RWPE2 (cell line): Measurements from ENCODE around the gene TTLL9.

ENCODE experiments used
- ATAC-seq: fragments of 200-7000 bp; cut with Tn5 transposase; 3 replicates; pipeline ENCODE4 v1.9.1; 2021; ENCODE audit warnings: low read depth
- DNase-seq: peaks from one replicate; pipeline ENCODE4 v3.0.0-alpha.2; 2020; ENCODE audit warnings: low spot score
- H3K27ac ChIP-seq: fragments of 450-650 bp; 2 replicates; pipeline ENCODE4 v1.5.1; 2017; ENCODE audit warnings: mild to moderate bottlenecking; ENCODE audit not compliant: poor library complexity, severe bottlenecking
- H3K27me3 ChIP-seq: fragments of 250-450 bp; sonication (Bioruptor Pico); 2 replicates; pipeline ENCODE4 v1.5.1; 2021; ENCODE audit warnings: mild to moderate bottlenecking, moderate library complexity; ENCODE audit not compliant: insufficient read depth, poor library complexity, severe bottlenecking
- H3K36me3 ChIP-seq: fragments of 250-450 bp; sonication (Bioruptor Pico); 2 replicates; pipeline ENCODE4 v1.5.1; 2020; ENCODE audit warnings: low read depth, mild to moderate bottlenecking, moderate library complexity
- H3K4me1 ChIP-seq: fragments of 250-450 bp; sonication (Bioruptor Pico); 2 replicates; pipeline ENCODE4 v1.5.1; 2021; ENCODE audit warnings: mild to moderate bottlenecking, moderate library complexity; ENCODE audit not compliant: insufficient read depth, poor library complexity, severe bottlenecking
- H3K4me3 ChIP-seq: fragments of 250-450 bp; sonication (Bioruptor Pico); 2 replicates; pipeline ENCODE4 v1.5.1; 2021; ENCODE audit warnings: mild to moderate bottlenecking, moderate library complexity; ENCODE audit not compliant: severe bottlenecking
- H3K9me3 ChIP-seq: fragments of 250-450 bp; sonication (Bioruptor Pico); 2 replicates; pipeline ENCODE4 v1.5.1; 2021; ENCODE audit warnings: mild to moderate bottlenecking, moderate library complexity; ENCODE audit not compliant: severe bottlenecking
- TF ChIP-seq, protein P1 (sequence below): fragments of 450-650 bp; IDR thresholded peaks from one replicate; pipeline ENCODE4 v1.5.1; 2017; ENCODE audit warnings: mild to moderate bottlenecking, moderate library complexity; ENCODE audit not compliant: poor library complexity, severe bottlenecking

Gene TTLL9, protein sequence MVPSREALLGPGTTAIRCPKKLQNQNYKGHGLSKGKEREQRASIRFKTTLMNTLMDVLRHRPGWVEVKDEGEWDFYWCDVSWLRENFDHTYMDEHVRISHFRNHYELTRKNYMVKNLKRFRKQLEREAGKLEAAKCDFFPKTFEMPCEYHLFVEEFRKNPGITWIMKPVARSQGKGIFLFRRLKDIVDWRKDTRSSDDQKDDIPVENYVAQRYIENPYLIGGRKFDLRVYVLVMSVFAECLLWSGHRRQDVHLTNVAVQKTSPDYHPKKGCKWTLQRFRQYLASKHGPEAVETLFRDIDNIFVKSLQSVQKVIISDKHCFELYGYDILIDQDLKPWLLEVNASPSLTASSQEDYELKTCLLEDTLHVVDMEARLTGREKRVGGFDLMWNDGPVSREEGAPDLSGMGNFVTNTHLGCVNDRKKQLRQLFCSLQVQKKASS

DNA sequence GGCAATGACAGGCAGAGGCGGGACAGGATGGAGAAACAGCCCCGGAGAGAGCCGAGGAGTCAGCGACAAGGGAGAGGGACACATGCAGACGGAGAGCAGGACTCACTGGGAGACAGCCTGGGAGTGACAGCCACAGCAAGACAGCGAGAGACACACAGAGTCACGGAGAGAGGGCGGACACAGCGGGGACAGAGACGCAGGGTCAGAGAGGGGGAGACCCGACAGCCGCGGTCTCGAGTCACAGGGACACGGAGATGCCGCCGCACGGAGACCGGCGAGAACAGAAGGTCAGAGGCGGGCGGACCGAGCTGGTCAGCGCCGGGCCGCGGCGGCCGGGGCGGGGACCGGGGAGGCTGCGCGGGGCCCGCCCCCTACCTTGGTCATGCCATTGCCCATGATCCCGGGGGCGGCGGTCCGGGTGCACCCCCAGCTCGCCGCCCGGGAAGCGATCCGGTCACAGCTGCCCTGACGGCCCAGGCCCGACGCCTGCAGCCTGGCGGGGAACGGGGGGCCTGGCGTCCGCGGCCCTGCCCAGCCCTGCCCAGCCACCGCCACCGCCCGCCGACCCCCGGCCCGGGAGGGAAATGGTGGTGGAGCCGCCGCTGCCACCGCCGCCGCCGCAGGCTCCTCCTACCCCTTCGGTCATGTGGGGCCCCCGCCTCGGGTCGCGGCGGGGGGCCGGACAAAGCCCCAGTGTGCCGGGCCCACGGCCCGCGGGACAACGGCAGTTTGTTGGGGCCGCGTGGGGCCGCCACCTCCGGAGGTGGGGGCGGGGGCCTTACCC, at the start of gene TTLL9, which contains the start of gene DUSP15:
TSS of gene TTLL9 (plus strand) at position 693 of the 784 bp plus-strand sequence. CDS start 493 bp downstream, outside the sequence.
TSS of gene DUSP15 (minus strand) at position 586 of the 784 bp plus-strand sequence. CDS start at position 396, 190 bp downstream.
- H3K27ac ChIP-seq = no peak within 1 kb of the TSS
- H3K4me3 ChIP-seq = peak within 1 kb of the TSS; percentile 36
- peak; percentile 66 for ATAC-seq
- H3K4me1 ChIP-seq = no peaks in the 10 kb centered on the region
- peaks cover 40% of the 10 kb centered on the region for H3K27me3 ChIP-seq
- H3K9me3 ChIP-seq = no peaks in the 10 kb centered on the region
- H3K36me3 ChIP-seq = no peaks in the 10 kb centered on the region
- TF ChIP-seq, protein P1, sequence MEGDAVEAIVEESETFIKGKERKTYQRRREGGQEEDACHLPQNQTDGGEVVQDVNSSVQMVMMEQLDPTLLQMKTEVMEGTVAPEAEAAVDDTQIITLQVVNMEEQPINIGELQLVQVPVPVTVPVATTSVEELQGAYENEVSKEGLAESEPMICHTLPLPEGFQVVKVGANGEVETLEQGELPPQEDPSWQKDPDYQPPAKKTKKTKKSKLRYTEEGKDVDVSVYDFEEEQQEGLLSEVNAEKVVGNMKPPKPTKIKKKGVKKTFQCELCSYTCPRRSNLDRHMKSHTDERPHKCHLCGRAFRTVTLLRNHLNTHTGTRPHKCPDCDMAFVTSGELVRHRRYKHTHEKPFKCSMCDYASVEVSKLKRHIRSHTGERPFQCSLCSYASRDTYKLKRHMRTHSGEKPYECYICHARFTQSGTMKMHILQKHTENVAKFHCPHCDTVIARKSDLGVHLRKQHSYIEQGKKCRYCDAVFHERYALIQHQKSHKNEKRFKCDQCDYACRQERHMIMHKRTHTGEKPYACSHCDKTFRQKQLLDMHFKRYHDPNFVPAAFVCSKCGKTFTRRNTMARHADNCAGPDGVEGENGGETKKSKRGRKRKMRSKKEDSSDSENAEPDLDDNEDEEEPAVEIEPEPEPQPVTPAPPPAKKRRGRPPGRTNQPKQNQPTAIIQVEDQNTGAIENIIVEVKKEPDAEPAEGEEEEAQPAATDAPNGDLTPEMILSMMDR = no peak
- no peak for DNase-seq

DNA sequence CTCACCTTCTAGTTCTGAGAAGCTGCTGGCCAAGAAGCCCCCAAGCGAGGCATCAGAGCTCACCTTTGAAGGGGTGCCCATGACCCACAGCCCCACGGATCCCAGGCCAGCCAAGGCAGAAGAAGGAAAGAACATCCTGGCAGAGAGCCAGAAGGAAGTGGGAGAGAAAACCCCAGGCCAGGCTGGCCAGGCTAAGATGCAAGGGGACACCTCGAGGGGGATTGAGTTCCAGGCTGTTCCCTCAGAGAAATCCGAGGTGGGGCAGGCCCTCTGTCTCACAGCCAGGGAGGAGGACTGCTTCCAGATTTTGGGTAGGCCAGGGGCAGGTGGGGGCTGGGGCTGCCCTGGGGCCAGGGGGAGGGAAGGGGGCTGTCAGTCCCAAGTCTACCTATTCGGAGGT, 49.0 kb upstream of the TTLL9 start:
- Histone ChIP-seq H3K36me3 (no peaks in the 10 kb centered on the region), H3K4me3 (no peak overlapping the region), H3K9me3 (no peaks in the 10 kb centered on the region), H3K27me3 (no peaks in the 10 kb centered on the region), H3K4me1 (no peaks in the 10 kb centered on the region), H3K27ac (no peak overlapping the region)
- peak; percentile 78 for DNase-seq
- ATAC-seq = no peak
- TF ChIP-seq, protein P1 = no peak

DNA sequence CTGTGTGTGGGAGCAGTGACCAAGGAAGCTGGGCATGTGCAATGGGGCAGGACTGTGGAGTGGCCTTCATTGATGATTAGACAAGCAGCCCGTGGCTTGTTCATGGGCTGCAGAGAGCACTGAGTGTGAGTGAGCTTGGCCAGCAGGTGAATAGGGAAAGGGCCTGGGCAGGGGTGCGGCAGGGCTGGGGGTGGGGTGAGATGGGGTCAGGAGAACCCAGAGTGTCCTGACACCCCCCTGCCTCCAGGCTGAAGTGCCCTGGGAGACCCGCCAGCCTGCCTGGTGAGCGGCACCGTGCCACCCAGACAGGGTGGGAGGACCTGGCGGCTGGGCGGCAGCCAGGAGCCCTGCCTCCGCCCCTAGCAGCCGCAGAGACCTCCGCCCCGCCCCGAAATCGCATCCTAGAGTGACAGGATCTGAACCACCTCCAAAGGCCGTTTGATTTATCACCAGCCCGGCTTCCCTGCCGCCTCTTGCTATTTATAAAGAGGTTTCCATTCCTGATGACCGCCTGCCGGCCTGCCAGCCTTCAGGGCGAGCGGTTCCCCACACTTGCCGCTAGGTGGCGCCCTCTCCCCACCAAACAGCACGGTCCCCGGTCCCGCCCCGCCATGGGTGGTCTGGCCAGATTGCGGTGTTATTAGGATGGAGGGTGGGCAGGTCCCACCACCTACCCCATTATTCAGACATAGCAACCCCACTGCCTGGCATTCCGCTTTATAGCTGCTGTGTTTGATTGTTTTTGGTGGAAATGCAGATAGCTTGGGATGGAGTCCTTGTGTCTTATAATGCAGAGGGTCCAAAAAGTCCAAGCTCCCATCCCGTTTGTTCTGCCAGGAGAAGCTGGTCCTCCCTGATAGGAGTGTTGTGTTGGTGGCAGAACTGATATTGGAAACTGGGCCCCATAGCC, 47.8 kb upstream of the TTLL9 start:
- ATAC-seq (peak; percentile 81), DNase-seq (no peak)
- Histone ChIP-seq H3K36me3 (no peaks in the 10 kb centered on the region), H3K4me1 (no peaks in the 10 kb centered on the region), H3K4me3 (no peak overlapping the region), H3K27ac (no peak overlapping the region), H3K27me3 (no peaks in the 10 kb centered on the region), H3K9me3 (no peaks in the 10 kb centered on the region)
- TF ChIP-seq, protein P1 = peak; percentile 100

DNA sequence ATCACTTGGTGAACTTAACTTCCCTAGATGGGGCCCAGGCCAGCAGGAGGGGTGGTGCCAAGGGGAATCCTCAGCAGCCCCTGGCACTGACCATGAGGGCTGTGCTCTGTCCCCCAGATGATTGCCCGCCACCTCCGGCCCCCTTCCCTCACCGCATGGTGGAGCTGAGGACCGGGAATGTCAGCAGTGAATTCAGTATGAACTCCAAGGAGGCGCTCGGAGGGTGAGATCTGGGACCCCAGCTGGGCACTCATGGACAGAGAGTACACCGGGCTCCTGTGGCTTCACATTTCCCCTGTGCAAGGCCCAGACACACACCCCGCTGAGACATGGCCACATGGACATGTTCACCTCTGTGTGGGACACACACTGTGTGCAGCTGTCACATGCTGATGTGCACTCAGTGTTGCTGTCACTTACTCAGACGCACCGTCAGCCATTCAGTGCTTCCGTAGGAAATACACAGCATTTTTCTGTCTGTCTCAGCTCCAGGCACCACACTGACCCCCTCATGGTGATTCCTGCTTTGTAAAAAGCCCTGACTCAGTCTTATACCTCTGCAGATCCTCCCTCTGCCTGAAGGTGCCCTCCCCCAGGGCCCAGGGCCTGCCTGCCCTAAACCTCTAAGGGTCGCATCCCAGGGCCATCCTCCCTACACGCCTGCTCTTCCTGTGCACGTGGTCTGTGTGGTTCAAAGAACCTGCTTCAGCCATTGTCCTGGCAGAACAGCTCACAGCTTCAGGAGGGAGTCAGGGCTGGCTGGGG, 46.9 kb upstream of the TTLL9 start:
- ATAC-seq (no peak), DNase-seq (no peak)
- H3K36me3 ChIP-seq = no peaks in the 10 kb centered on the region
- H3K4me3 ChIP-seq = no peak overlapping the region
- no peaks in the 10 kb centered on the region for H3K4me1 ChIP-seq
- no peaks in the 10 kb centered on the region for H3K27me3 ChIP-seq
- no peak overlapping the region for H3K27ac ChIP-seq
- TF ChIP-seq, protein P1 = no peak
- no peaks in the 10 kb centered on the region for H3K9me3 ChIP-seq
